Measurements from ENCODE around the gene TGFBR2.
"Not testable (repeated sequence)": the region's sequence is repeated elsewhere in the genome, so short reads cannot be mapped to it uniquely, and the experiment has no call there.

The TGFBR2 gene

DNA sequence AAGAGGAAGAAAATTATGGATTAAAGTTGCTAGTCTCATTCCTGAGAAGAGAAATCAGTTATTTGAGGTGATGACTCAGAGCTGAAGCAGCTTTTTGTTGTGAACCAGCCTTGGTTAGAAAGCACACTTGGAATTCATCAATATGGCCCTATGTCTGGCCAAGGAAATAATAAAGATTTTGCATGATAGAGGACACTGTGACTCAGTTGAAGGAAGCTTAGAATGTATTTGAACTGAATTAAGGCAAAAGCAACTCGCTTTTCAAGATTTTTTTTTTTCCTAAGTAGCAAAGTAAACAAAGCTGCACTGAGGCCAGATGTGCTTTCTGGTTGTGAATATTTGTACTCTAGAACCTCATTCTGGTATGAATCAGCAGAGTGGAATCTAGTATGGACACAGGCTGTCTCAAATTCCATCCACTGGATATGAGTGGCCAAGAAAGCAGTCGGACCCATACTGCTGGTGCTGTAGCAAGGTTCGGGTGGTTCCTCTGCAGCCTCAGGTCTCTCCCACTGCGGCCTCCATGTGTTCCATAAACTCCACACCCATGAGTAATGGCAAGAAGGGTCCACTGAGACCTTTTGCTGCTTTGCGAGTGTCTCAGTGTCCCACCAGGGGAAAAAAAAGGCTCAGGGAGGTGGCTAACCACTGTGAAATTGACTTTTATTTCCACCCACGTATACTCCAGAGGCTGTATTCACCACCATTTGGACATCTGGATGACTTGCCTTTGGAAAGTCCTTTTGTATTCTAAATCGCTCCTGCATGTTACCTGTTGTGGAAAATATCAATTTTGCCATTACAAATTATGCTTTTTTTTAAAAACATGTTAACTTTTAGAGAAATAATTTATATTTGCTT is 53.1 kb downstream of the TGFBR2 start:
- no peak for DNase-seq

DNA sequence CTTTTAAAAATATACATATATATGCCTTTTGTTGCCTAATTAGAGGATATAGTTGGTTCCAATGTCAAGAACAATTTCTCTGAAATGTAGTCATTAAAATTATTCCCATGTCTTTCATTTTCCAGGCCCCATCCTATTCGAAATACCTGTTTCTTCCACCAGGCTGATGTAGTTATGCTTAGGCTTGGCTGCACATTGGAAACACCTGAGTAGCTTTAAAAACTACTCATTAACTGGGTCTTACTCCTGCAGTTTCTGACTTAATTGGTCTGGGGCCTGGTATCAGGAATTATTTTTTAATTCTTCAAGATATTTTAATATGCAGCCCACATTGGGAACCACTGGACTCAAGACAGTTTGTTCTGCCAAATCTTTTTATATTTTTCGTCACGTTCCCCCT is 53.7 kb downstream of the TGFBR2 start:
- no peak for DNase-seq

DNA sequence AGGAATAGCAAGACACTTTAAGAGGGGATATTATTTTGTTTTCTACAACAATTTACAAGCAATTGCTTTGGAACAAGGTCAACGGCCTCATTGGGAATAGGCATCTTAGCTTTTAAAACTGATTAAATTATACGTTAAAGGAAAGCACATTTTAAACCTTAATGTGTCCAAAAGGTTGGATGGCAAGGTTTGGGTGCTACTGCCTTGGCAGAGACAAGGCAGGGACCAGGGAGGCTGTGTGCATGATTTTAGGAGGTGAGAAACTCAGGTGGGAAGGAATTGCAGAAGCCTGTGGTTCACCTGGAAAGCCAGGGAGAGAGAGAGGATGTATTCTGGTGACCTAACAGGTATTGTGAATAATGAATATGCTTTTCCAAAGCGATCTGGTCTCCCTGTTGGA is 54.3 kb downstream of the TGFBR2 start:
- no peak for DNase-seq

DNA sequence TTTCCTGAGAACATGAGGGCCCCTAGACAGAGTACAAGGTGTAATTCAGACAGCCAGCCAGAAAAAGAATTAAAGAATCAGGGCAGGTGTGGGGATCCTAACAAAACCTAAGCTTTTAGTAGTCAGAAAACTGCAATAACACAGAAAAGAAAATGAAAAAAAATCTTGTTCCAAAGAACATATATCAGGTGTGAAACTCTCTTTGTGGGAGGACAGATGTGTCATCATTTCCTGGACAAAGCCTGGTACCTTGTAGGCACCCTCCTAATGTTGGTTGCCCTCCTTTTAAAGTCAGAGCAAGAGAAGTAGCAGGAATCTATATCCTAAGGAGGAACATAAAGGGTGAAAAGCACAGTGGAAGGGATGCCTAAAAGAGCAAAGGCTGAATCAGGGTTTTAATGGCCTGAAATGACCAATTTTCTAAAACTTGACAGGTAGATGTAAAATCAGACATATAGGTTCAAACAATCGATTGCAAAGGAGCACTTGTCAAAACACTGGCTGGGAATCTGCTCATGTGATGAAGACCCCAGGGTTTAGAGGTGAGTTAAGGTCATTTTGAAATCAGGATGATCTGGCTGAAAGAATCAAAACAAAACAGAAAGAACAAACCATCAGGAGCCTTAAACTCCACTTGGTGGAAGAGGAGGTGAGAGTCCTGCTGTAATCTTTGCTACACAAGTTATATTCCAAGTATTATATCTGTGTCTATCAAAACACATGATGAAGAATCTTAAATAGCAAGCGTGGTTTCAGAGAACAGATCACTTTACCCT is 54.9 kb downstream of the TGFBR2 start:
- DNase-seq, result no peak

DNA sequence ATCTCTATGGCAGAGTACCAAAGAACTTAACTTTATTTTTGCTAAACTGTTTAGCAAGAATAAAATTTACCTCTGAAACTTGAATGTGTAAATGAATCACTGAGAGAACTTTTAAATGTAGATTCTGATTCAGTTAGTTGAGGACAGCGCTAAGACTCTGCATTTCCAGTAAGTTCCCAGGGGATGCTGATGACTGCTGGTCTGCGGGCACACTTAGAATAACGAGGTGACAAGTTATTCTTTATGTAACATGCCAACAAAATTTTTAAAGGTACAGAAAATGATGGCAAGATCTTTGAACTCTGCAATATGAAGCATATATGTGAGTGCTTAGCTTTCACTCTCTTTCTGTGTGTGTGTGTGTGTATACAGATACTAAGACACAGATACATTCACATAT is 56.4 kb downstream of the TGFBR2 start:
- no peak for DNase-seq

DNA sequence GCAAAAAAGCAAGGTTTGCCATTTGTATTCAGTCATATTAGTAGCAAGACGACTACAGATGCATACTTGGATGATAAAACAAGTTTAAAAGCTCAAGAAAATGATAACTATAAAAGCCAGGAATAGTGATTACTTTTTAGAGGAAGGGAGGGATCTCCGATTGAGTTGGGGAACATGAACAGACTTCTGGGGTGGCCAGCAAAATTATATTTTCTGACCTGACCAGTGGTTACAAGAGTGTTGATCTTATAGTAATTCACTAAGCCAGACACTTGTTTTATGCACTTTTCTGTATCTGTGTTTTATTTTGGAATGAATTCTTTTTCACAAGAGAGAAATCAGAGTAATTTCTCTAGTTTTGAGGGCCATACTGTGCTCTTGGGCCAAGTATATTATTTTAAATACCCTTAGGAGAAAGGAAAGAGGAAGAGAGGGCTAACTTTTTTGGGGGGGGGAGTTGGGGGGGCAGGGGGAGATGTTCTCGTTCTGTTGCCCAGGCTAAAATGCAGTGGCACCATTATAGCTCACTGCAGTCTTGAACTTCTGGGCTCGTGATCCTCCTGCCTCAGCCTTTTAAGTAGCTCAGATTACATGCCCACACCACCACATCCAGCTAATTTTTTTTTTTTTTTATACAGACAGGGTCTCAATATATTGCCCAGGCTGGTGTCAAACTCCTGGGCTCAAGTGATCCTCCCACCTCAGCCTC is 57.3 kb downstream of the TGFBR2 start:
- DNase-seq, result no peak

DNA sequence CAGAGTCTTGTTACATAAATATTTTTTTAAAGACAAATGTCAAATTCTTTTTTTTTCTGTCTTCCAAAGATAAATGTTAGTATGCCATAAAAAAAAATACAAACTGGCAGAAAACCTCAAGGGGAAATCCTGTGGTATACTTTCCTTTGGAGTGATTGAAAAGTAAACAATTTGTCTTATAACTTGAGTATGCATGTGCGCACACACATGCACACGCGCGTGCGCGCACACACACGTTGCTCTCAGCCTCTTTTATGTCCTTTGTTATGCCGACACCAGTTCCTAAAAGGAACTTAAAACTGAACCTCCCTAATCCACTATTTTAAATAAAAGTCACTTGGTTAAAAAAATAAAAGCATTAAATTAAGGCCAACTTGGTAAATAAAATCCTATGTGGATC is 58.1 kb downstream of the TGFBR2 start:
- no peak for DNase-seq

DNA sequence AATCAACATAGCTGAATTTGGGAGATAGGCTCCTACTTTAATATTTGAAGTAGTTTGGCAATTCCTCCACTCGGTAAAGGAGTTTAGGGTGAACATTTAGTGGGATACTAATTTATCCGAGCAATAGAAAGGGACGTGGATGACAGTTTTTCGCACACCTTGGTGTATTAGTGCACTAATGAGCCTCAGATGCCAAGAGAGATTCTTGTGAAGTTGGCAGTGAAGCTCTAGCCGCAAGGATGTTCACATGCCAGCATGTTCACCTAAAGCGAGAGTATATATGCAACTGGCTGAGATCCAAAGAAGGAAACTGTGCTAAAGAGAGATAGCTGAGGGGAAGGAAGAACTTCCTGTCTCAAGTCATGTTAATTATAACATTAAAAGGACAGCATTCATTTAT is 58.5 kb downstream of the TGFBR2 start:
- no peak for DNase-seq

DNA sequence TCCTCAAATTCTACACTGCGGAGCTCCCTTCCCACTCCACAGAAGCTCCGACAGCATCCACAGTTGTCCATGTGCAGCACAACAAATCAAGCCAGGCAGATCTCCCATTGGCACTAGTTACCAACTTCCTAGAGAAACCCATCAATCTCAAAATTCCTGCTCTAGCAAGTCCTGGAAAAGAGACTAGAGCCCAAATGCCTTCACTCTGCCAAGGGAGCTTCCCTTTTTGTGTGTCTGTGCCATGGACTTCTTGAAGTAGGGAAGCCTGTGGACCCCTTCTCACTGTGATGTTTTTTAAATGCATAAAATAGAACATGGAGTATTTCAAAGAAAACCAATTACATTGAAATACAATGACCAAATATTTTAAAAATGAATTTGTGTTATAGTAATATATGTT is 59.1 kb downstream of the TGFBR2 start:
- no peak for DNase-seq

DNA sequence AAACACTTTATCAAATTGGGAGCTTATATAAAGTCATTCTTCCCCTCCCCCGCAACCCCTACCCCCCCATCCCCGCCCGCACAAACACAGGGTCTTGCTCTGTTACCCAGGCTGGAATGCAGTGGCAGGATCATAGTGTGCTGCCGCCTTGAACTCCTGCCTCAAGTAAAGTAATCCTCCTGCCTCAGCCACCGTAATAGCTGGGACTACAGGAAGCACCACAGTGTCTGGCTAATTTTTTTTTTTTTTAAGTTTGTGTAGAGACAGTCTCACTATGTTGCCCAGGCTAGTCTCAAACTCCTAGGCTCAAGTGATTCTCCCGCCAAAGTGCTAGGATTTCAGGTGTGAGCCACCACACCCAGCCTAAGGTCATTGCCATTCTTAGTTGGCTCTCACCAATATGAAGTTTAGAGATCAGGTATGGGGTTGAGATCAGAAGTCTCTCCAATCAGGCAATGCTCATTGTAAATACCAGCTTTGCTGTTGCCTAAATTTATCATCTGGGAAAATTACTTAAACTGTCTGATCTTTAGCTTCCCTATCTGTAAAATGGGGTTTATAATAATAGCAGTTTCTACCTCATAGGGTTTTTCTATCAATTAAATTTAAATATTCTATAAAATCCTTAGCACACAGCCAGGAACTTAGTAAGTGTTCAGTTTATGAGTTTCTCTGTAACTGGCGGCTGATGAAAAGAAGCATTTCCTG is 60.3 kb downstream of the TGFBR2 start:
- DNase-seq, result no peak

DNA sequence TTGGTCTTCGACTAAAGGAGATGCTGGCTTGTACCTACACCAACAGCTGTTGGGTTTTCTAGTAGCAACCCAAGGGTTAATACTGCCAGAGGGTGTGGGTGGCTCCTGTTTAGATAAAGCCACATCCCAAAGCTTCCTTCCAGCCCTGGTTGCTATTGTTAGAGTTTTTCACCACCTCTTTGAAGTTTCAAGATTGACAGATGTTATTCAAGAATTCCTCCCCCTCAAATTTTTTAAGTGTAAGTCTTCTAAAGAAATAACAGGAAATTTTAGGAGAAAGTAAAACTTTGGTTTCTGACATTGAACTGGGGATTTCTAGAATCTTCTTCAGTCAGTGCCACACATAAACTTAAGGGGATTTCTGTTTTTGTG is 60.9 kb downstream of the TGFBR2 start:
- DNase-seq, result no peak

DNA sequence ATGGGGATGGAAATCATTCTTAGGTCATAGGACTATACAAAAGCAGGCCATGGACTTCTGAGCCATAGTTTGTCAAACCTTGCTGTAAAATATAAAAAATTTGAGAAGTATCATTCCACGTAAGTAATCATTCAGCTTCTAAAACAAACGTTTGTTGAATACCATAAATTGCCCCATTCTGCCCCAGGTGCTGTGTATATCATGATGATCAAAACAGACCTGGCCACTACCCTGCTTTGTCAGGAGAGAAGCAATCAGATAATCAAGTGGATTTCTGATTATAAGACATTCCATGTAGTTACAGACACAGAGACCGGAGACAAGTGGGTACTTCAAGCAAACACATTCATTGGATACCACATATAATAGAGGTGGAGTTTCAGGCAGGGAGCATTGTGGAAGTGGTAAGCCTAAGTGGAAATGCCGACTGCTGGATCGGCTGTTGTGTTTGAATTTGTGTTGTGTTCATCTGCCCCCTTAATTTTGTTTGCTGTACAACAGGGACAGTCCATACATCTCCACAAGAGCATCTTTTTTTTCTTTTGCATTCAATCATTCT is 61.7 kb downstream of the TGFBR2 start:
- no peak for DNase-seq

DNA sequence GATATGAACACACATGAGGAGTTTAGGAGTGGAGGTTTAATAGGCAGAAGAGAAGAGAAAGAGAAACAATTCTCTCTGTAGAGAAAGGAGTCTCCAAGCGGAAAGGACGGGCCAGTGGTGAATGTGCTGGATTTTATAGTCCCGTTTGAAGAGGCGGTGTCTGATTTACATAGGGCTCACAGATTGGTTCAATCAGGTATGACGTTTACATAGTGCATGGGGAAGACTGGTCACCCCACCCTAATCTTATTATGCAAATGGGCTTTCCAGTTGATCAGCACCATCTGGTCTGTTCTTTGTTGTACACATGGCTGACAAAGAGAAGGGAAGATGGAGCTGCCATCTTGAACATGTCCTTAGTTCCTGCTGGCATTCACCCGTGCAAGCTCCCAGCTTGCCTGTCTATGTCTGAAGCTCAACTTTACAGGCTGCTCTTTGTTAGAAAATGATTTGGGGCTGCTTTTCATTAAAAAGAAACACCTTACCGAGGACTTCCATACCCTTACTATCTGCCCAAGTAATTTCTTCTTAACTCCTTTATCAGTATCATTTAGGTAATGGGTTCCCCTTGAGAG is 63.0 kb downstream of the TGFBR2 start:
- DNase-seq, result not testable (repeated sequence)

DNA sequence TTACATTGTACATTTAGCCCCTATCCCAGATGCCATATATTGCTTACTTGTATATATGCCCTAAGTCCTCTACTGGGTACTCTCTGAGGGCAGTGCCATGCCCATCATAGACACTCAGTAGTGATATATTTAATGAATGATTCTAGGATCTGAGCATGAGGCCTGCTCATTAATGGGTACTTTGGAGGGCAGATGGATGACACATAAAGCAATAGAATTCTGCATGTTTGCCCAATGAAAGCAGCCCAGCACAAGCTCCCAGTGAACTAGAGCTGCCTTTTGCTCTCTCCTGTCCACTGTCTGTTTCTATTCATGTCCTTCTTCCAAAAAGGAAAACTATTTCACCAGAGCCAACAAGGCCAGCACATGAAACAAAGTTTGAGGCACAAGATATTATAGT is 63.9 kb downstream of the TGFBR2 start:
- DNase-seq, result no peak

DNA sequence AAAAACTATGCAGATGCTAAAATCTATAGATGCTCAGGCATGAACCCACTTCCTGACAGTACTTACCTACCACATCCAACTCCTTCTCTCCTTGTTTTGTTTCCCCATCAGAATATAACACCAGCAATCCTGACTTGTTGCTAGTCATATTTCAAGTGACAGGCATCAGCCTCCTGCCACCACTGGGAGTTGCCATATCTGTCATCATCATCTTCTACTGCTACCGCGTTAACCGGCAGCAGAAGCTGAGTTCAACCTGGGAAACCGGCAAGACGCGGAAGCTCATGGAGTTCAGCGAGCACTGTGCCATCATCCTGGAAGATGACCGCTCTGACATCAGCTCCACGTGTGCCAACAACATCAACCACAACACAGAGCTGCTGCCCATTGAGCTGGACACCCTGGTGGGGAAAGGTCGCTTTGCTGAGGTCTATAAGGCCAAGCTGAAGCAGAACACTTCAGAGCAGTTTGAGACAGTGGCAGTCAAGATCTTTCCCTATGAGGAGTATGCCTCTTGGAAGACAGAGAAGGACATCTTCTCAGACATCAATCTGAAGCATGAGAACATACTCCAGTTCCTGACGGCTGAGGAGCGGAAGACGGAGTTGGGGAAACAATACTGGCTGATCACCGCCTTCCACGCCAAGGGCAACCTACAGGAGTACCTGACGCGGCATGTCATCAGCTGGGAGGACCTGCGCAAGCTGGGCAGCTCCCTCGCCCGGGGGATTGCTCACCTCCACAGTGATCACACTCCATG is 65.3 kb downstream of the TGFBR2 start:
- DNase-seq, result no peak

DNA sequence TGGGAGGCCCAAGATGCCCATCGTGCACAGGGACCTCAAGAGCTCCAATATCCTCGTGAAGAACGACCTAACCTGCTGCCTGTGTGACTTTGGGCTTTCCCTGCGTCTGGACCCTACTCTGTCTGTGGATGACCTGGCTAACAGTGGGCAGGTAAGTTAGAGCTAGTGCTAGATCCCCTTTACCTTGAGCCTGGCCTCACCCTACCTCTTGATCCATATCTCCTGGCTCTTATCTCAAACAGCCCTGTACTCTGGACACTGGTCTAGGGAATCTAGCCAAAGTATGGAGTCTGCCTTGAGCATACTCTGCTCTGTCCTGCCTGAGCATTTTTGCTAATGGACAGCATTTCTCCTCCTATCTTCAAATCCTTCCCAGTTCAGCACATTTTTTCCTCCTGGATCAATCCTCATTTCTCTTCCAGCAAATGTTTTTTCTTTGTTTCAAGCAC is 65.9 kb downstream of the TGFBR2 start:
- no peak for DNase-seq

DNA sequence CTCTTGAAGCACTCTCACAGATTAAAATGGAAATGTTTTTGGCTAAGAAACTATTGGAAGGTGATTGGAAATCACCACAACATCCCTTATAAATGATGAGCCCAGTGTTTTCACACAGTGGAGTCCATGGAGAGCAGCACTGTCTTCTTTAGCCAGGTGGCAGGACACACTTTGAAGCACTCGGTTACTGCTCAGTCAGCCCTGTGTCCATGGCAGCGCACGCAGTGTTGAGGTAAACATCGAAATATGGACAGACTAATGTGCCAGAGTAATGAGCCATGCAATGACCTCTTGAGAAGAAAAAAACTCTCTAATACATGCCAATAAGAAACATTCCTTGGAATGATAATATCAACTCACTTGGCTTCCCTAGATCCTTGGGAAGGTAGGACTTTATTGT is 66.6 kb downstream of the TGFBR2 start:
- no peak for DNase-seq

DNA sequence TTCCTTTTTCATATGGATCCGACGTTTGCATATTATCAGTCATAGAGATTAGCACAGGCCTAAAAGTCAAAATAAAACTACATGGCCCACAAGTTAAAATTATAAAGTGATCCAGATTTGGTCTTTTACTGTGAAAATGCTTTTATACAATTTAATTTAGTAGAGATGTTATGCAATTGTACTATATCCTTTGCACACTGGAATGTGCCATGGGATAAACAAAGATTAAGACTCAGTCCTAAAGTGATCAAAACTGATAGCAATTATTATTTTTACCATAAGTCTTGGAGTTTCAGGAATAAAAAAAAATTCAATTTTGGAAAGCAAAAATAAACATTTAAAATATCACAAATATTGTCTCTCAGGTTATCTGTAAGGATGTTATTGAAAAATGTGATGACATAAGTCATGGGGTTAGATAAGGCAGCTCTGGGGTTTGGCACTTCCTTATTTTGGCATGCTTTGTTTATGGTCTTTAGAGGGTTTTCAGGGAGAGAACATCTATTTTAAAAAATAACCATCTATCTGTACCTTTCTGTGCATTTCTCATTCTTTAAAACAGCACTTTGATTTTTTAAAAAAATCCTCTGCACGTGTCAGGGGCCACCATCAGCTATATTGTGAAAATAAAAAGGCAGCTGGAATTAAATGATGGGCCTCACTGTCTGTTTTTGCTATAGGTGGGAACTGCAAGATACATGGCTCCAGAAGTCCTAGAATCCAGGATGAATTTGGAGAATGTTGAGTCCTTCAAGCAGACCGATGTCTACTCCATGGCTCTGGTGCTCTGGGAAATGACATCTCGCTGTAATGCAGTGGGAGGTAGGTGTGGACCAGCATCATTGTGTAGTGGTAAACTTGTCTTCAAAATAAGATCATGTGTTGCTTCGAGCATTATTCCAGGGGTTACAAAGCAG is 67.3 kb downstream of the TGFBR2 start:
- no peak for DNase-seq

DNA sequence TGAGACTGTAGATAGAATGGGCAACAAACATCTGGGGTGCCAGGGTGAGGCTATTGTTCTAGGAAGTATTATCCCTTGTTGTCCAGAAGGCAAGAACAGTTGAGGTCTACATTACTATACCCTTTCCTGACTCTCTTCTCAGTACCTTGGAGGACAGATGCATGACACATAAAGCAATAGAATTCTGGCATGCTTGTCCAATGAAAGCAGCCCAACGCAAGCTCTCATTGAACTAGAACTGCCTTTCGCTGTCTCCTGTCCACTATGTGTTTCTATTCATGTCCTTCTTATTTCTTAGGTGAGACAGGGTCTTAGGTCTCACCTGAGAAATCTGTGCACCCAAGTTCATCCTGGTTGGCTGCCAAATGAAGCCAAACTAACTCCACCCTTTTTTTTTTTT is 68.6 kb downstream of the TGFBR2 start:
- DNase-seq, result no peak

DNA sequence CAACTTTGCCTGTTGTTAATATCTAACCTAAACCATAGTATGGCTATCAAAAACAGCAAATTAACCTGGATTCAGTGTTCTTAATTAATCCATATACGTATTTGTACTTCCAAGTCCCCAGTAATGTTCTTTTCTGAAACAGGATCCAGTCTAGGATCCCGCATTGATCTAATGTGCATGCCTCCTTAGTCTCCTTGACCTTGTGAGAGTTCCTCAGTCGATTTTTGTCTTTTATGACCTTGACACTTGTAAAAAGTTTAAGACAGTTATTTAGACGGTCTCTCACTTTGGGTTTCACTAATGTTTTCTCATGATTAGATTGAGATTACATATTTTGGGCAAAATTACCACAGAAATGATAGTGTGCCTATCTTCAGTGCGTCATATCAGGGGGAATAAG is 69.4 kb downstream of the TGFBR2 start:
- DNase-seq, result no peak
